ENCODE data around the gene ARHGAP10.
"Not testable (repeated sequence)": the region's sequence is repeated elsewhere in the genome, so short reads cannot be mapped to it uniquely, and the experiment has no call there.

ARHGAP10 gene

DNA sequence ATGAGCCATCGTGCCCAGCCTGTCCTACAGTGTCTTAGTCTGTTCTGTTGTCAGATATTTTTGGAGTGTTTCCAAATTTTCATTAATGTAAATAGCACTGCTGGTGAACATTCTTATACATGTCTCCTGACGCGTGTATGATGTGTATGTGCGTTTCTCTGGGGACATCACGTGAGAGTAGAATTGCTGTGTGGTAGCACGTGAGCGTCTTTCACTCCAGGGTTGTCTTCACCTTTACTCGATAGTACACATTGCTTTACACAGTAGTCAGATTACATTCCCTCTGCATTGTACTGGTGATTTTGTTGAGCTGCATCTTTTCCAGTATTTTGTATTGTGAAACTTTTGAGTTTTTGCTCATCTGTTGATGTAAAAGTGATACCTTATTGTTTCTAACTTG is 60.0 kb downstream of the ARHGAP10 start:
- TF ChIP-seq, protein P1, sequence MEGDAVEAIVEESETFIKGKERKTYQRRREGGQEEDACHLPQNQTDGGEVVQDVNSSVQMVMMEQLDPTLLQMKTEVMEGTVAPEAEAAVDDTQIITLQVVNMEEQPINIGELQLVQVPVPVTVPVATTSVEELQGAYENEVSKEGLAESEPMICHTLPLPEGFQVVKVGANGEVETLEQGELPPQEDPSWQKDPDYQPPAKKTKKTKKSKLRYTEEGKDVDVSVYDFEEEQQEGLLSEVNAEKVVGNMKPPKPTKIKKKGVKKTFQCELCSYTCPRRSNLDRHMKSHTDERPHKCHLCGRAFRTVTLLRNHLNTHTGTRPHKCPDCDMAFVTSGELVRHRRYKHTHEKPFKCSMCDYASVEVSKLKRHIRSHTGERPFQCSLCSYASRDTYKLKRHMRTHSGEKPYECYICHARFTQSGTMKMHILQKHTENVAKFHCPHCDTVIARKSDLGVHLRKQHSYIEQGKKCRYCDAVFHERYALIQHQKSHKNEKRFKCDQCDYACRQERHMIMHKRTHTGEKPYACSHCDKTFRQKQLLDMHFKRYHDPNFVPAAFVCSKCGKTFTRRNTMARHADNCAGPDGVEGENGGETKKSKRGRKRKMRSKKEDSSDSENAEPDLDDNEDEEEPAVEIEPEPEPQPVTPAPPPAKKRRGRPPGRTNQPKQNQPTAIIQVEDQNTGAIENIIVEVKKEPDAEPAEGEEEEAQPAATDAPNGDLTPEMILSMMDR (IDR thresholded peaks at IDR 0.05; ENCODE audit: control extremely low read depth, extremely low read depth, low read depth, missing control alignments) = no peak
- DNase-seq (ENCODE audit: extremely low spot score) = no peak
- ChIA-PET POLR2A (no interaction called here), CTCF (interaction anchor here (1.0 to 3.1 kb wide), 7 partner anchors 12 to 75 kb away, joined by 3 to 14 read pairs (median 4); partner anchors contain the start of gene ARHGAP10)

GRCh38 chr4:147793569-147794313 is 61.9 kb downstream of the ARHGAP10 start:
- POLR2A ChIA-PET = no interaction called here
- CTCF ChIA-PET = interaction anchor here (0.9 to 3.1 kb wide), 6 partner anchors 14 to 73 kb away, joined by 3 to 20 read pairs (median 8); no protein-coding TSS in a partner anchor

DNA sequence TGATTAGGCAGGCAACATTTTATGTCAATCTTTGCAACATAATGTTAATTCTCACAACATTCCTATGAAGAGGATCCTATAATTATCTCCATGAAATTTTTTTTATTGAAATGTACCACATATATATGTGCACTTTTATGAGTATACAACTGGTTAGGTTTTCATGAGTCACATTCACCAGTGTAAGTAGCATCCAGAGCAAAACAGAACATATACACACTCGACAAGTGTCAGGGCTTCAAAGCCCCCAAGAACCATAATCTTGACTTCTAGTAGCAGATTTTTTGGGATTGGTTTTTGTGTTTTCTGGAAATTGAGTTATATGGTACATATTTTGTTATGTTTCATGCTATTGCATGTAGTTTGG is 62.4 kb downstream of the ARHGAP10 start:
- no peak for DNase-seq (ENCODE audit: extremely low spot score)
- ChIA-PET CTCF (interaction anchor here (0.9 to 2.7 kb wide), 5 partner anchors 30 to 72 kb away, joined by 3 to 20 read pairs (median 3); no protein-coding TSS in a partner anchor), POLR2A (no interaction called here)
- TF ChIP-seq, protein P1 (IDR thresholded peaks at IDR 0.05; ENCODE audit: control extremely low read depth, extremely low read depth, low read depth, missing control alignments) = no peak

More at GRCh38 chr4:147793569-147794313, 61.9 kb downstream of the ARHGAP10 start:
- TF ChIP-seq, protein P1 (IDR thresholded peaks at IDR 0.05; ENCODE audit: control extremely low read depth, extremely low read depth, low read depth, missing control alignments) = no peak
- DNase-seq (ENCODE audit: extremely low spot score) = peak; percentile 34

- ChIA-PET CTCF (interaction anchor here (1.0 to 2.7 kb wide), 6 partner anchors 9 to 71 kb away, joined by 3 to 20 read pairs (median 4); no protein-coding TSS in a partner anchor), POLR2A (no interaction called here)
Observed at GRCh38 chr4:147794787-147795413, 63.0 kb downstream of the ARHGAP10 start.

GRCh38 chr4:147799057-147799456 is 67.2 kb downstream of the ARHGAP10 start:
- CTCF ChIA-PET; POLR2A ChIA-PET; DNase-seq (ENCODE audit: extremely low spot score): not testable (repeated sequence)

More at GRCh38 chr4:147794787-147795413, 63.0 kb downstream of the ARHGAP10 start:
- TF ChIP-seq, protein P1 (IDR thresholded peaks at IDR 0.05; ENCODE audit: control extremely low read depth, extremely low read depth, low read depth, missing control alignments) = no peak
- peak; percentile 39 for DNase-seq (ENCODE audit: extremely low spot score)

- POLR2A ChIA-PET = no interaction called here
- CTCF ChIA-PET = interaction anchor here (0.6 to 1.7 kb wide), 8 partner anchors 9 to 91 kb away, joined by 3 to 4 read pairs (median 3); no protein-coding TSS in a partner anchor
- peak; percentile 74 for DNase-seq (ENCODE audit: extremely low spot score)
- TF ChIP-seq, protein P1 (IDR thresholded peaks at IDR 0.05; ENCODE audit: control extremely low read depth, extremely low read depth, low read depth, missing control alignments) = no peak
Observed at GRCh38 chr4:147799986-147800555, 68.2 kb downstream of the ARHGAP10 start.

Data from GM10248 (cell line).